B cell (primary cell): Measurements from ENCODE around the gene NCCRP1. TPM values are rescaled to one million over a fixed set of nuclear protein-coding genes. Genes with fewer than 3 reads are reported as not detected.

Experiments
- ATAC-seq: fragments of 200-7000 bp; cut with Tn5 transposase; one replicate; pipeline ENCODE4 v1.10.0; 2021; ENCODE audit warnings: low read depth, mild to moderate bottlenecking, moderate number of reproducible peaks, moderate library complexity
- CTCF ChIA-PET: fragments of 350-600 bp; sonication (Branson Sonifier 250); formaldehyde crosslinking; loops from one replicate; lab custom pipeline; 2021; ENCODE audit warnings: antibody characterized with exemption, inconsistent platforms; lab: Charles Lee
- POLR2A ChIA-PET: fragments of 350-600 bp; sonication (Branson Sonifier 250); formaldehyde crosslinking; loops from one replicate; lab custom pipeline; 2021; ENCODE audit warnings: antibody characterized with exemption; lab: Charles Lee
- DNase-seq: peaks from one replicate; pipeline ENCODE4 v3.0.0; 2013
- H2AFZ ChIP-seq: 2 replicates; pipeline ENCODE4 v1.6.1; 2012; ENCODE audit warnings: mild to moderate bottlenecking, low read depth, low read length; ENCODE audit not compliant: insufficient read depth, poor library complexity, severe bottlenecking
- H3K27ac ChIP-seq, 2 donors: 1 replicate in 1 of 2; 2 replicates in 1 of 2; pipeline ENCODE4 v1.5.1; 2012 to 2013; ENCODE audit warnings: low read length in 2 of 2, mild to moderate bottlenecking in 2 of 2, moderate library complexity in 1 of 2
- H3K27me3 ChIP-seq, 4 experiments: fragments of 200-600 bp in 1 of 4; sonication (generic) in 1 of 4; replicated peaks in 1 of 4; 1 replicate in 2 of 4; 2 replicates in 2 of 4; pipeline versions ENCODE4 v1.6.1 to v1.7.0; 2013 to 2016; ENCODE audit warnings: low read length in 3 of 4, mild to moderate bottlenecking in 2 of 4, mixed read lengths in 1 of 4, moderate library complexity in 1 of 4; ENCODE audit not compliant: insufficient read depth in 4 of 4, control insufficient read depth in 3 of 4; ENCODE audit errors: control extremely low read depth in 1 of 4
- H3K36me3 ChIP-seq, 2 experiments: replicated peaks in 1 of 2; 1 replicate in 1 of 2; 2 replicates in 1 of 2; pipeline versions ENCODE4 v1.6.1 to v1.7.1; 2013; ENCODE audit warnings: low read length in 1 of 2; ENCODE audit not compliant: insufficient read depth in 2 of 2, control insufficient read depth in 1 of 2; ENCODE audit errors: control extremely low read depth in 1 of 2, extremely low read depth in 1 of 2
- H3K4me1 ChIP-seq, 2 donors: fragments of 200-600 bp in 1 of 2; sonication (generic) in 1 of 2; 1 replicate in 1 of 2; 2 replicates in 1 of 2; pipeline versions ENCODE4 v1.5.1 to v1.6.1; 2013 to 2017; ENCODE audit warnings: low read length in 2 of 2; ENCODE audit not compliant: control insufficient read depth in 2 of 2, insufficient read depth in 2 of 2
- H3K4me2 ChIP-seq: replicated peaks from 2 replicates; pipeline ENCODE3; 2012; ENCODE audit warnings: mild to moderate bottlenecking, low read depth, low read length; ENCODE audit not compliant: poor library complexity, severe bottlenecking
- H3K4me3 ChIP-seq, 5 experiments: fragments of 200-600 bp in 1 of 5; sonication (generic) in 1 of 5; 1 replicate in 3 of 5; 2 replicates in 2 of 5; pipeline versions ENCODE4 v1.5.1 to v1.7.0; 2011 to 2016; ENCODE audit warnings: low read length in 4 of 5, mild to moderate bottlenecking in 4 of 5, low read depth in 2 of 5, control low read depth in 1 of 5, moderate library complexity in 1 of 5; ENCODE audit not compliant: insufficient read depth in 1 of 5; ENCODE audit errors: control extremely low read depth in 1 of 5, extremely low read depth in 1 of 5
- H3K79me2 ChIP-seq: fragments of 200-600 bp; sonication (generic); one replicate; pipeline ENCODE4 v1.6.0; 2016; ENCODE audit warnings: low read length; ENCODE audit not compliant: control insufficient read depth, insufficient read depth
- H3K9ac ChIP-seq: fragments of 200-600 bp; sonication (generic); 2 replicates; pipeline ENCODE4 v1.6.1; 2017; ENCODE audit warnings: mild to moderate bottlenecking, low read length, moderate library complexity
- H3K9me3 ChIP-seq, 3 donors: one replicate each; pipeline versions ENCODE4 v1.6.1 to v1.7.1; 2013; ENCODE audit warnings: low read length in 2 of 3; ENCODE audit not compliant: control insufficient read depth in 2 of 3, insufficient read depth in 1 of 3; ENCODE audit errors: control extremely low read depth in 1 of 3
- H4K20me1 ChIP-seq: 2 replicates; pipeline ENCODE4 v1.6.0; 2012; ENCODE audit warnings: mild to moderate bottlenecking, low read length; ENCODE audit not compliant: insufficient read depth, control insufficient read depth, poor library complexity, severe bottlenecking
- H3K27ac Mint-ChIP-seq: one replicate; pipeline ENCODE4 v1.8.0; 2021; ENCODE audit warnings: mixed read lengths
- H3K27me3 Mint-ChIP-seq: one replicate; pipeline ENCODE4 v1.8.0; 2021; ENCODE audit warnings: mixed read lengths
- H3K4me1 Mint-ChIP-seq: one replicate; pipeline ENCODE4 v1.8.0; 2021; ENCODE audit warnings: mixed read lengths
- H3K4me3 Mint-ChIP-seq: one replicate; pipeline ENCODE4 v1.8.0; 2021; ENCODE audit warnings: mixed read lengths
- H3K9me3 Mint-ChIP-seq: one replicate; pipeline ENCODE4 v1.8.0; 2022; ENCODE audit warnings: mixed read lengths; ENCODE audit not compliant: insufficient read depth
- EZH2 ChIP-seq: IDR thresholded peaks from 2 replicates; pipeline ENCODE4 v1.6.1; 2012; ENCODE audit warnings: borderline replicate concordance, low read depth, mild to moderate bottlenecking, moderate library complexity, low read length; ENCODE audit not compliant: insufficient read depth, poor library complexity, severe bottlenecking
- WGBS: methylation state at CpG from one replicate; pipeline ENCODE4 v1.1.5; 2013; ENCODE audit warnings: missing lambda C conversion rate; ENCODE audit not compliant: insufficient coverage; 5-methylcytosine and 5-hydroxymethylcytosine counted together
- intact Hi-C: fragments of 100-400 bp; cut with micrococcal nuclease; formaldehyde crosslinking; loops from one replicate; pipeline ENCODE4 v1.10.0; 2022
- polyA plus RNA-seq: library from polyadenylated mRNA; depleted of rRNA; stranded (reverse); fragments of >200 nt; gene quantifications from 2 replicates; pipeline ENCODE4 v1.2.3, GENCODE V29; 2012
- total RNA-seq, 2 donors: library from RNA; stranded (reverse); fragments of 120-200 nt in 1 of 2; gene quantifications; 1 replicate in 1 of 2; 2 replicates in 1 of 2; pipeline versions ENCODE4 v1.2.3 to v1.2.4, GENCODE V29; 2013 to 2022
- TF ChIP-seq, protein P1 (sequence below): fragments of 200-600 bp; IDR thresholded peaks from one replicate; pipeline ENCODE4 v1.8.0; 2022; ENCODE audit warnings: antibody characterized with exemption, mild to moderate bottlenecking

NCCRP1 gene
- total and polyA plus RNA-seq, 2 donors (not counting 1 experiment from before 2014, with no cell fraction given) = 0.04 TPM; not detected in 1

DNA sequence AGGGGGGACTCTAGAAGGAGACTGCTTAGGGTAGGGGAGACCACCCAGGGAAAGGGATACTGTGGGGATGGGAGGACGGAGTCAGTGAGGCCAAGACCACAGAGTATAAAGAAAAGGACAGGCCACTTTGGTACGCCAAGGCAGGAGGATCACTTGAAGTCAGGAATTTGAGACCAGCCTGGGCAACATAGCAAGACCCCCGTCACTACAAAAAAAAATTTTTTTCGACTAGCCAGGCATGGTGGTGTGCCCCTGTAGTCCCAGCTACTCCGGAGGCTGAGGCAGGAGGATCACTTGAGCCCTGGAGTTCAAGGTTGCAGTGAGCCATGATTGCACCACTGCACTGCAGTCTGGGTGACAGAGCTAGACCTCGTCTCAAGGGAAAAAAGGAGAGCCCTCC is 41.4 kb downstream of the NCCRP1 start:
- no peak overlapping the region for H3K27ac Mint-ChIP-seq
- H3K4me2 ChIP-seq = peak overlapping the region; percentile 78
- intact Hi-C loops = no loop called here

DNA sequence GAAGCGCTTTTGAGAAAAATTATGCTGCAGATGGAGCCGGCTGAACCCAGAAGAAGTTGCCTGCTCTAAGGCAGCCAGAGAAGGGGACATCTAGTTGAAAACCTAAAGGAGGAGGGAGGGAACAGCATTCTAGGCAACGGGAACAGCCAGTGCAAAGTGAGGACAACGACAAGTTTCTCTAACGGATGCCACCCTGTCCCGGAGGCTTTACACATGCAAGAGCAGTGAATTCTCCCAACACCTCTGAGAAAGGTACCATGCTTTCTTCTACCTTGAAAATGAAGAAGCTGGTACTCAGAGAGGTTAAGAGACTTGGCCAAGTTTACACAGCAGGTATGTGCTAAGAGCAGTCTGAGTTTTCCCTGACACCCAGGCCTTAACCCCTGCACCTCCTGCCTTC is 42.2 kb downstream of the NCCRP1 start:
- peak overlapping the region; percentile 3 for H2AFZ ChIP-seq
- ATAC-seq (no peak), DNase-seq (no peak)
- no peak overlapping the region for H3K9ac ChIP-seq
- H4K20me1 ChIP-seq = no peaks in the 10 kb centered on the region
- H3K4me3 ChIP-seq = no peak overlapping the region
- H3K4me3 Mint-ChIP-seq = no peak overlapping the region
- ChIA-PET CTCF (no interaction called here), POLR2A (interaction anchor here (0.7 kb wide), 1 partner anchor 77 kb away, joined by 3 read pairs; no protein-coding TSS in a partner anchor)
- no peaks in the 10 kb centered on the region for H3K9me3 ChIP-seq
- H3K9me3 Mint-ChIP-seq = no peaks in the 10 kb centered on the region
- H3K4me2 ChIP-seq = no peak overlapping the region
- 94% methylated on average over 5 of the region's 6 CpGs for WGBS
- peaks cover 8 to 12% of the 10 kb centered on the region in 2 donors for H3K4me1 ChIP-seq
- TF ChIP-seq EZH2 = no peak
- TF ChIP-seq, protein P1, sequence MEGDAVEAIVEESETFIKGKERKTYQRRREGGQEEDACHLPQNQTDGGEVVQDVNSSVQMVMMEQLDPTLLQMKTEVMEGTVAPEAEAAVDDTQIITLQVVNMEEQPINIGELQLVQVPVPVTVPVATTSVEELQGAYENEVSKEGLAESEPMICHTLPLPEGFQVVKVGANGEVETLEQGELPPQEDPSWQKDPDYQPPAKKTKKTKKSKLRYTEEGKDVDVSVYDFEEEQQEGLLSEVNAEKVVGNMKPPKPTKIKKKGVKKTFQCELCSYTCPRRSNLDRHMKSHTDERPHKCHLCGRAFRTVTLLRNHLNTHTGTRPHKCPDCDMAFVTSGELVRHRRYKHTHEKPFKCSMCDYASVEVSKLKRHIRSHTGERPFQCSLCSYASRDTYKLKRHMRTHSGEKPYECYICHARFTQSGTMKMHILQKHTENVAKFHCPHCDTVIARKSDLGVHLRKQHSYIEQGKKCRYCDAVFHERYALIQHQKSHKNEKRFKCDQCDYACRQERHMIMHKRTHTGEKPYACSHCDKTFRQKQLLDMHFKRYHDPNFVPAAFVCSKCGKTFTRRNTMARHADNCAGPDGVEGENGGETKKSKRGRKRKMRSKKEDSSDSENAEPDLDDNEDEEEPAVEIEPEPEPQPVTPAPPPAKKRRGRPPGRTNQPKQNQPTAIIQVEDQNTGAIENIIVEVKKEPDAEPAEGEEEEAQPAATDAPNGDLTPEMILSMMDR = no peak
- no peaks in the 10 kb centered on the region for H3K36me3 ChIP-seq
- peaks cover 14% of the 10 kb centered on the region for H3K4me1 Mint-ChIP-seq
- H3K27ac Mint-ChIP-seq = no peak overlapping the region
- intact Hi-C loops = no loop called here
- no peaks in the 10 kb centered on the region for H3K79me2 ChIP-seq
- H3K27me3 Mint-ChIP-seq = peaks cover 4% of the 10 kb centered on the region
- no peak overlapping the region for H3K27ac ChIP-seq
- H3K27me3 ChIP-seq = no peaks in the 10 kb centered on the region

More for the DNA sequence above, 41.4 kb downstream of the NCCRP1 start:
- ChIA-PET CTCF (interaction anchor here (1.3 kb wide), 1 partner anchor 90 kb away, joined by 3 read pairs; no protein-coding TSS in a partner anchor), POLR2A (no interaction called here)
- H3K9me3 ChIP-seq = no peaks in the 10 kb centered on the region
- no peaks in the 10 kb centered on the region for H3K79me2 ChIP-seq
- TF ChIP-seq EZH2 = no peak
- TF ChIP-seq, protein P1 = no peak
- Mint-ChIP-seq H3K9me3 (no peaks in the 10 kb centered on the region), H3K4me3 (peak overlapping the region; percentile 80), H3K27me3 (peaks cover 1% of the 10 kb centered on the region), H3K4me1 (peaks cover 14% of the 10 kb centered on the region)
- peak overlapping the region in 4 of 5 experiments; percentile 11 to 41 (median 32) for H3K4me3 ChIP-seq
- H3K36me3 ChIP-seq = no peaks in the 10 kb centered on the region
- peak overlapping the region; percentile 88 for H2AFZ ChIP-seq
- ATAC-seq (no peak), DNase-seq (no peak)
- no peaks in the 10 kb centered on the region for H3K27me3 ChIP-seq
- no peaks in the 10 kb centered on the region for H4K20me1 ChIP-seq
- H3K27ac ChIP-seq = peak overlapping the region in 1 of 2 donors; percentile 33
- peaks cover 8 to 12% of the 10 kb centered on the region in 2 donors for H3K4me1 ChIP-seq
- 92% methylated on average over 5 of the region's 6 CpGs for WGBS
- H3K9ac ChIP-seq = peak overlapping the region; percentile 58
